Smooth muscle cell (in vitro differentiated cells): ENCODE data around the gene RRP8. TPM values are rescaled to one million over a fixed set of nuclear protein-coding genes. Genes with fewer than 3 reads are reported as not detected.

Experiments
- DNase-seq: peaks from one replicate; lab custom pipeline; 2025; ENCODE audit not compliant: unreplicated experiment; lab: John Stamatoyannopoulos, UW
- H2AFZ ChIP-seq: fragments of 200-600 bp; sonication (generic); 2 replicates; pipeline ENCODE4 v1.6.0; 2016; ENCODE audit warnings: antibody characterized with exemption, low read depth, mild to moderate bottlenecking
- H3F3A ChIP-seq: fragments of 200-600 bp; sonication (generic); 2 replicates; pipeline ENCODE4 v1.6.0; 2017; ENCODE audit warnings: antibody characterized with exemption, low read depth
- H3K27ac ChIP-seq: fragments of 200-600 bp; sonication (generic); 2 replicates; pipeline ENCODE4 v1.5.1; 2016; ENCODE audit warnings: low read depth, mild to moderate bottlenecking
- H3K27me3 ChIP-seq: fragments of 200-600 bp; sonication (generic); 2 replicates; pipeline ENCODE4 v1.6.1; 2016; ENCODE audit warnings: low read depth, mild to moderate bottlenecking
- H3K36me3 ChIP-seq: fragments of 200-600 bp; sonication (generic); 2 replicates; pipeline ENCODE4 v1.5.1; 2016; ENCODE audit warnings: low read depth
- H3K4me1 ChIP-seq: fragments of 200-600 bp; sonication (generic); 2 replicates; pipeline ENCODE4 v1.5.1; 2016; ENCODE audit warnings: low read depth
- H3K4me2 ChIP-seq: fragments of 200-600 bp; sonication (generic); 2 replicates; pipeline ENCODE4 v1.6.0; 2016; ENCODE audit warnings: mild to moderate bottlenecking
- H3K4me3 ChIP-seq: fragments of 200-600 bp; sonication (generic); 2 replicates; pipeline ENCODE4 v1.5.1; 2016; ENCODE audit warnings: mild to moderate bottlenecking
- H3K79me2 ChIP-seq: fragments of 200-600 bp; sonication (generic); 2 replicates; pipeline ENCODE4 v1.6.0; 2016; ENCODE audit warnings: low read depth, mild to moderate bottlenecking
- H3K9ac ChIP-seq: fragments of 200-600 bp; sonication (generic); 2 replicates; pipeline ENCODE4 v1.6.0; 2016; ENCODE audit warnings: low read depth
- H3K9me3 ChIP-seq: fragments of 200-600 bp; sonication (generic); replicated peaks from 2 replicates; pipeline ENCODE4 v1.5.1; 2016; ENCODE audit warnings: low read depth
- H4K20me1 ChIP-seq: fragments of 200-600 bp; sonication (generic); 2 replicates; pipeline ENCODE4 v1.6.0; 2016; ENCODE audit warnings: low read depth
- WGBS: methylation state at CpG from one replicate; pipeline ENCODE4 v1.1.7; 2016; ENCODE audit warnings: low lambda C conversion rate; 5-methylcytosine and 5-hydroxymethylcytosine counted together
- polyA plus RNA-seq: library from polyadenylated mRNA; unstranded; fragments of >200 nt; fragmentation: Nextera tagmentation; extraction: Ambion mirVana; gene quantifications from 2 replicates; pipeline ENCODE4 v1.2.1, GENCODE V29; 2016
- total RNA-seq: library from RNA; depleted of rRNA; stranded (reverse); fragments of >200 nt; gene quantifications from 2 replicates; pipeline ENCODE4 v1.2.3, GENCODE V29; 2014
- TF ChIP-seq, protein P1 (sequence below): fragments of 200-600 bp; sonication (generic); IDR thresholded peaks from 2 replicates; pipeline ENCODE4 v1.5.1; 2017; ENCODE audit warnings: borderline replicate concordance, mild to moderate bottlenecking, antibody characterized with exemption; ENCODE audit not compliant: insufficient read depth, poor library complexity, severe bottlenecking

The RRP8 gene
- total and polyA plus RNA-seq, 2 experiments from 2014 or later: 10.2 to 24.9 TPM

DNA sequence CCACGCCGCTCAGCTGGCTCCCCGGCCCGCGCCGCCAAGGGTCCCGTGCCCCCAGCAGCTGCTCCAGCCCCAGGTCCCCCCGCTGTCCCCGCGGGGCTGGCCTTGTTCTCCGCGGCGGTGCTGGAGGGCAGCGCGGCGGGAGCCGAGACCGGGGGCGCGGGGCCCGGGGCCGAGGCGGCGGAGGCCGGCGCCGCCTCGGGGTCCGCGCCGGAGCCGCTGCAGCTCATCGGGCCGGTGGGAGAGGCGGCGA, 8.5 kb upstream of the RRP8 start:
- H3K9me3 ChIP-seq: no peaks in the 10 kb centered on the region
- 0% methylated on average over 10 of the region's 36 CpGs for WGBS
- peak overlapping the region; percentile 67 for H3K4me3 ChIP-seq
- peak overlapping the region; percentile 99 for H3K27ac ChIP-seq
- no peak for DNase-seq
- peaks cover 46% of the 10 kb centered on the region for H3F3A ChIP-seq
- H3K27me3 ChIP-seq: no peaks in the 10 kb centered on the region
- H2AFZ ChIP-seq: no peak overlapping the region
- H4K20me1 ChIP-seq: peaks cover 4% of the 10 kb centered on the region
- peak overlapping the region; percentile 90 for H3K4me2 ChIP-seq
- H3K4me1 ChIP-seq: peaks cover 22% of the 10 kb centered on the region
- TF ChIP-seq, protein P1, sequence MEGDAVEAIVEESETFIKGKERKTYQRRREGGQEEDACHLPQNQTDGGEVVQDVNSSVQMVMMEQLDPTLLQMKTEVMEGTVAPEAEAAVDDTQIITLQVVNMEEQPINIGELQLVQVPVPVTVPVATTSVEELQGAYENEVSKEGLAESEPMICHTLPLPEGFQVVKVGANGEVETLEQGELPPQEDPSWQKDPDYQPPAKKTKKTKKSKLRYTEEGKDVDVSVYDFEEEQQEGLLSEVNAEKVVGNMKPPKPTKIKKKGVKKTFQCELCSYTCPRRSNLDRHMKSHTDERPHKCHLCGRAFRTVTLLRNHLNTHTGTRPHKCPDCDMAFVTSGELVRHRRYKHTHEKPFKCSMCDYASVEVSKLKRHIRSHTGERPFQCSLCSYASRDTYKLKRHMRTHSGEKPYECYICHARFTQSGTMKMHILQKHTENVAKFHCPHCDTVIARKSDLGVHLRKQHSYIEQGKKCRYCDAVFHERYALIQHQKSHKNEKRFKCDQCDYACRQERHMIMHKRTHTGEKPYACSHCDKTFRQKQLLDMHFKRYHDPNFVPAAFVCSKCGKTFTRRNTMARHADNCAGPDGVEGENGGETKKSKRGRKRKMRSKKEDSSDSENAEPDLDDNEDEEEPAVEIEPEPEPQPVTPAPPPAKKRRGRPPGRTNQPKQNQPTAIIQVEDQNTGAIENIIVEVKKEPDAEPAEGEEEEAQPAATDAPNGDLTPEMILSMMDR: no peak
- peaks cover 41% of the 10 kb centered on the region for H3K79me2 ChIP-seq
- H3K9ac ChIP-seq: peak overlapping the region; percentile 90
- no peaks in the 10 kb centered on the region for H3K36me3 ChIP-seq

DNA sequence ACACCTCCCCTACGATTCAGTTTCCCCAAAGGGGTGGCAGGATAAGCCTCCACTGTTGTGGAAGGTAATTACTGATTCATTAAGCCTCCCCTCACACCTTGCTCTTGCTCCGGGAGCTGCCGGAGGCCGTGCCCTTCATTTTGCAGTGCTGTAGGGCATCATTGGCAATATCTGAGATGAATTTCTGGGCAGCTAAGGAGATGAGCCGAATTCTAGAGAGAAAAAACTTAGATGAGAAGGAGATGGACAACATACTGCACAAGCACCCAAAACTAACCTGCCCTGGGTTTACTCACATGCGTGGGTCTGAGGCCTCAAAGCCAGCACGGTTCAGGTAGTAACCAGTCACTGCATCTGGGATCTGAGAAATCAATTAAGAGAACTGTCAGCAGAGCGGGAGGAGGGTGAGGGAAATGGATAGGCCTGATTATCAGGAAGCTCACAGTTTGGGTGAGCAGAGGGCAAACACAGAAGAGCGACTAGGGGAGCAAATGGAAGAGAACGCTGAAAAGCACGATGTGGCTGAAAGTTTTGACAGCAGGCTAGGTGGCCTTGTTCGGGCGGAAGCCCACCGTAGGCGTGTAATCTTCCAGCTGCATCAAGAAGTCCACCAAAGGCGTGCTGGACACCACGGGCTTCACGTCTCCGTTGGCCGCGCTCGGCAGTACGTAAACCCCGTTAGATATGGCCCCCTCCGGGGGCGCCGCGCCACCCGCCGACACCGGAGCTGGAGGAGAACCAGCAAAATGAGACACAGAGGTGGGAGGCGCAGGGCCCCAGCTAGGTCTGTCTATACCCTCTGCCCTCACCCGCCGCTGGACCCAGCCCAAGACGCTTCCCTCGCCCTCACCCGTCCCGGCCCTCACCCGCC, 7.9 kb upstream of the RRP8 start:
- peaks cover 27% of the 10 kb centered on the region for H3K4me1 ChIP-seq
- H2AFZ ChIP-seq: no peak overlapping the region
- H4K20me1 ChIP-seq: peaks cover 4% of the 10 kb centered on the region
- H3K36me3 ChIP-seq: no peaks in the 10 kb centered on the region
- no peaks in the 10 kb centered on the region for H3K9me3 ChIP-seq
- no peaks in the 10 kb centered on the region for H3K27me3 ChIP-seq
- peak overlapping the region; percentile 90 for H3K4me2 ChIP-seq
- peaks cover 50% of the 10 kb centered on the region for H3F3A ChIP-seq
- DNase-seq: no peak
- peaks cover 45% of the 10 kb centered on the region for H3K79me2 ChIP-seq
- TF ChIP-seq, protein P1: no peak
- 17% methylated on average over 38 of the region's 39 CpGs for WGBS
- H3K9ac ChIP-seq: peak overlapping the region; percentile 90
- H3K27ac ChIP-seq: peak overlapping the region; percentile 99
- H3K4me3 ChIP-seq: peak overlapping the region; percentile 67

DNA sequence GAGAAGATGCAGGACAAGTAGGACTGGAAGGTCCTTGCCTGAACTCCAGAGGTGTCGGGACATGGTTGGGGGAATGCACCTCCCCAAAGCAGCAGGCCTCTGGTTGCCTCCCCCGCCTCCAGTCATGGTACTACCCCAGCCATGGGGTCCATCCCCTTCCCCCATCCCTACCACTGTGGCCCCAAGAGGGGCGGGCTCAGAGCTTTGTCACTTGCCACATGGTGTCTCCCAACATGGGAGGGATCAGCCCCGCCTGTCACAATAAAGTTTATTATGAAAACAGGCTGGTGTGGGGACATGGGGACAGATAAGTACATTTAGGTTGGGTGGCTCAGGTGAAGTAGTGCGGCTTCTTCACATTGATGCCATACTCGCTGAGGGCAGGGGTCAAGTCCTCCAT, 7.2 kb upstream of the RRP8 start:
- Histone ChIP-seq H3K27me3 (no peaks in the 10 kb centered on the region), H2AFZ (no peak overlapping the region), H3K36me3 (no peaks in the 10 kb centered on the region), H3K9me3 (no peaks in the 10 kb centered on the region), H3K4me2 (no peak overlapping the region), H3K4me3 (no peak overlapping the region), H4K20me1 (peaks cover 4% of the 10 kb centered on the region), H3K4me1 (peaks cover 35% of the 10 kb centered on the region), H3K79me2 (peaks cover 53% of the 10 kb centered on the region), H3K9ac (no peak overlapping the region), H3F3A (peaks cover 56% of the 10 kb centered on the region), H3K27ac (peak overlapping the region; percentile 99)
- no peak for DNase-seq
- WGBS: 95% methylated on average over 6 of the region's 6 CpGs
- TF ChIP-seq, protein P1: no peak
